CD4-positive, alpha-beta T cell treated with Interleukin-21 for 1 hour (primary cell): ENCODE measurements around the gene RHAG.

ENCODE experiments used
- DNase-seq: peaks from one replicate; pipeline ENCODE4 v3.0.0-alpha.2; 2020

RHAG gene

GRCh38 chr6:49558238-49558637 lies 78.4 kb downstream of the RHAG start:
- no peak for DNase-seq

DNA sequence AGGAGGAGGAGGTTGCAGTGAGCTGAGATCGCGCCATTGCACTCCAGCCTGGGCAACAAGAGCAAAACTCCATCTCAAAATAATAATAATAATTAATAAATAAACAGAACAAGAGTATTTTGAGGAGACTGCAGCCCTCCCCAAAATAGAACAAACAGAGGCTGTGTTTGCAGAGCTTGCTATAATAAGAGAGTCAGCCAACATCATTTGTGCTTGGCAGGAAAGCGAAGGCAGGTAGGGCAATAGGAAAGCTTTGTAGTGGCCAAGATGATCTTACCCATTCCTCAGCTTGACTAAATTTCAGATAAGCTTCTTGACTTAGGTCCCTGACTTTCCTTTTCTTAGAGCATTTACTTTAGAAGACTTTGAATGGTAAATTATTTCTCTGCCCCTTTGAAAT lies 79.5 kb downstream of the RHAG start:
- no peak for DNase-seq

- DNase-seq: no peak
Measured at GRCh38 chr6:49556429-49556837, 80.2 kb downstream of the RHAG start.

DNA sequence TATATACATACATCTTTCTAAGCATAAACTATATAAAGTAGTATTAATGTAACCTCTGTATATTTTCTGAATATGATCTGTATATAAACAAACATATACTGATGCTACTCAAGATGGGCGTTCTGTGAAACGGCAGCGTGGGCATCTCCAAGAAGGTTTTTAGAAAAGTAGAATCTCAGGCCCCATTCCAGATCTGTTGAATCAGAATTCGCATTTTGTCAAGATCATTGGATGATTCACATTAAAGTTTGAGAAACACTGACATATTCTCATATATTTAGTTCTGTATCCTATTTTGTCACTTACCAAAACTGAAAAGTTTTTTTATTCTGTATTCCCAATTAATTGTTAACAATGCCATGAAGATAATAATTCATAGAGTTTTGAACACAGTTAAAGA lies 80.7 kb downstream of the RHAG start:
- no peak for DNase-seq
